ENCODE data around the gene HLA-C.
"Not testable (repeated sequence)": the region's sequence is repeated elsewhere in the genome, so short reads cannot be mapped to it uniquely, and the experiment has no call there.

GRCh38 chr6:31259995-31260394 lies 11.9 kb downstream of the HLA-C start:
- TF ChIP-seq CTCF (conservative IDR thresholded peaks at IDR 0.05; ENCODE audit: low read length); EZH2phosphoT487 (IDR thresholded peaks at IDR 0.05; ENCODE audit: borderline replicate concordance, low read depth, low read length): not testable (repeated sequence)

Measured in OCI-LY7 (cell line).